OCI-LY7 (cell line): ENCODE data around the gene PLXNA4.

ENCODE experiments used
- EZH2phosphoT487 ChIP-seq: fragments of 200-600 bp; sonication (generic); IDR thresholded peaks from 2 replicates; pipeline ENCODE4 v1.6.1; 2018; ENCODE audit warnings: low read depth, borderline replicate concordance, mild to moderate bottlenecking, mixed run types, antibody characterized with exemption, low read length, moderate library complexity, mixed read lengths
- TF ChIP-seq, protein P1 (sequence below): fragments of 200-600 bp; sonication (generic); conservative IDR thresholded peaks from 2 replicates; pipeline ENCODE4 v1.5.1; 2014; ENCODE audit warnings: mild to moderate bottlenecking, antibody characterized with exemption, low read length, moderate library complexity, mixed read lengths

DNA sequence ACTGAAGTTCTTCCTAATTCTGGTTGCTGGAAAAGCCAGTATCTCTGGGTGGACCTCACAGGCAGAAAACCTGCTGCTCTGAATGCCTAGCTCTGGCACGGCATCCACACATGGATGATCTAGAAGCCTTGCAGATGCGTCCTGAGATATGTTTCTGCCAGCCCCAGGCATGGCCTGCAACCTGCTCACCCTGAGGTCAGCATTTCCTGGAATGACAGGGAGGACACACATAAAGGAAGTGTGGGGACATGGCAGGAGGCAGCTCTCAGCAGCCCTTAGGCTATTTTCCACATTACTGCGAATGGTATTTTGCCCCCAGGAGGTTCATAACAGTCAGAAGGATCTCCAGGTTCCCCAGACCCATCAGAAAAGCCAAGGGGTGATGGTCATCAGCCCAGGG lies 23.2 kb downstream of the PLXNA4 start:
- TF ChIP-seq, protein P1, sequence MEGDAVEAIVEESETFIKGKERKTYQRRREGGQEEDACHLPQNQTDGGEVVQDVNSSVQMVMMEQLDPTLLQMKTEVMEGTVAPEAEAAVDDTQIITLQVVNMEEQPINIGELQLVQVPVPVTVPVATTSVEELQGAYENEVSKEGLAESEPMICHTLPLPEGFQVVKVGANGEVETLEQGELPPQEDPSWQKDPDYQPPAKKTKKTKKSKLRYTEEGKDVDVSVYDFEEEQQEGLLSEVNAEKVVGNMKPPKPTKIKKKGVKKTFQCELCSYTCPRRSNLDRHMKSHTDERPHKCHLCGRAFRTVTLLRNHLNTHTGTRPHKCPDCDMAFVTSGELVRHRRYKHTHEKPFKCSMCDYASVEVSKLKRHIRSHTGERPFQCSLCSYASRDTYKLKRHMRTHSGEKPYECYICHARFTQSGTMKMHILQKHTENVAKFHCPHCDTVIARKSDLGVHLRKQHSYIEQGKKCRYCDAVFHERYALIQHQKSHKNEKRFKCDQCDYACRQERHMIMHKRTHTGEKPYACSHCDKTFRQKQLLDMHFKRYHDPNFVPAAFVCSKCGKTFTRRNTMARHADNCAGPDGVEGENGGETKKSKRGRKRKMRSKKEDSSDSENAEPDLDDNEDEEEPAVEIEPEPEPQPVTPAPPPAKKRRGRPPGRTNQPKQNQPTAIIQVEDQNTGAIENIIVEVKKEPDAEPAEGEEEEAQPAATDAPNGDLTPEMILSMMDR: no peak
- no peak for TF ChIP-seq EZH2phosphoT487
